H4 (cell line): ENCODE data around the gene SP140L. TPM values are rescaled to one million over a fixed set of nuclear protein-coding genes. Genes with fewer than 3 reads are reported as not detected.
A peak's percentile ranks its signal among the peaks of the same experiment; 100 is the strongest.
"Not testable (repeated sequence)": the region's sequence is repeated elsewhere in the genome, so short reads cannot be mapped to it uniquely, and the experiment has no call there.

Source experiments
- DNase-seq: peaks from one replicate; pipeline ENCODE4 v3.0.0-alpha.2; 2015; ENCODE audit warnings: low spot score
- total RNA-seq: library from RNA; depleted of rRNA; stranded (reverse); fragments of >200 nt; shearing (Covaris generic); gene quantifications from 2 replicates; pipeline ENCODE4 v1.2.3, GENCODE V29; 2014

SP140L gene
- total RNA-seq, 1 experiment from 2014 or later = 7.2 TPM

GRCh38 chr2:230362030-230362691 lies 35.2 kb downstream of the SP140L start:
- no peak for DNase-seq

GRCh38 chr2:230382108-230382507 lies 55.1 kb downstream of the SP140L start:
- no peak for DNase-seq

DNA sequence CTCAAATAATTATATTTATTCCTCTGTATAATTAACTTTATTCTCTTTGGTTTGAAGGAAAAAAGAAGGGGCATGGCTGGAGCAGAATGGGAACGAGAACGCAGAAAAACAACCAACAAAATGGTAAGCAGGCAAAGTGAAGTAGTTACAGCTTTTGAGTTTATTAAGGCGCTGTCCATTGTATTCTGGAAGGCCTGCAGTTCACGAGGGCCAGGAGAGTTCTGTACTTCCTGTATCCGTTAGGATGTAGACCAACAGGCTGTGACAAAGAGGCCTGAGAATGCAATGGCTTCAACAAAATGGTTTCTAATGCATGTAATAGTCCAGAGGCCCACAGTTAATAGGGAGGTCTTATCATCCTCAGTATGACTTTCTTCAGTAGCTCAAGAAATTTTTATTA lies 56.5 kb downstream of the SP140L start:
- no peak for DNase-seq

DNA sequence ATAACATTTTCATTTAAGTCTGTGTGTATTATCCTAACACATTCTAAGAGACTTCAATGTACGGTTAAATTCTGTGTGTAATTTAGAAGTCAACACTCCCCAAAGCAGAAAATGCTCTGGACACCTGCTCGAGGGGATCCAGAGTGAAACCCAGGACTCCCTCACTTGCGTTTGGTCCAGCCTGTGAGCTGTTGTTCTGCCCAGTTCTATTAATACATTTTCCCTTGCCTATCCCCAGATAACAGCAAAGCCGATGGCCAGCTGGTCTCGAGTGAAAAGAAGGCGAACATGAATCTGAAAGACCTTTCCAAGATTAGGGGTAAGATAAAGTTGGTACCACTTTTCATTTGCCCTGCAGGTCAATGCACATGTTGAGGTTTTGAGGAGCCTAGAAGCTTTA lies 58.0 kb downstream of the SP140L start:
- DNase-seq = no peak

- no peak for DNase-seq
Measured at GRCh38 chr2:230394301-230394700, 67.3 kb downstream of the SP140L start.

- not testable (repeated sequence) for DNase-seq
Measured at GRCh38 chr2:230398698-230399097, 71.7 kb downstream of the SP140L start.

DNA sequence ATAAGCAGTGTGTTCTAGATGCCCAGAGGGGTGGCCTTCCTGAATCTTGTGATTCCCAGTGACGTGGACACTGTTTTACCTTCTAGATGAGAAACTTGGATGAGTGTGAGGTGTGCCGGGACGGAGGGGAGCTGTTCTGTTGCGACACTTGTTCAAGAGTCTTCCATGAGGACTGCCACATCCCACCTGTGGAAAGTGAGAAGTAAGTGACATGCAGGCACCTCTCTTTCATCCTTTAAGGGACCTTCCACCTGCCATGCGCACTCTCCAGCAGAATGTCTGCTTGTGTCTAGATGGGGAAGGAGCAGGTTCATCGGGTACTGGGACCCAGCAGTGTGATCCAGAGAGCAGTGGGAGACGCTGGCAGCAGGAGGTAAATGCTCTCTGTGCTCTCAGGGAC lies 73.0 kb downstream of the SP140L start:
- DNase-seq = no peak

- DNase-seq = no peak
Measured at GRCh38 chr2:230400454-230400853, 73.5 kb downstream of the SP140L start.

GRCh38 chr2:230401026-230401425 lies 74.0 kb downstream of the SP140L start:
- not testable (repeated sequence) for DNase-seq

GRCh38 chr2:230403746-230404145 lies 76.8 kb downstream of the SP140L start:
- no peak for DNase-seq

GRCh38 chr2:230405824-230406223 lies 78.8 kb downstream of the SP140L start:
- DNase-seq = no peak

GRCh38 chr2:230408244-230408842 lies 81.3 kb downstream of the SP140L start:
- peak; percentile 75 for DNase-seq

DNA sequence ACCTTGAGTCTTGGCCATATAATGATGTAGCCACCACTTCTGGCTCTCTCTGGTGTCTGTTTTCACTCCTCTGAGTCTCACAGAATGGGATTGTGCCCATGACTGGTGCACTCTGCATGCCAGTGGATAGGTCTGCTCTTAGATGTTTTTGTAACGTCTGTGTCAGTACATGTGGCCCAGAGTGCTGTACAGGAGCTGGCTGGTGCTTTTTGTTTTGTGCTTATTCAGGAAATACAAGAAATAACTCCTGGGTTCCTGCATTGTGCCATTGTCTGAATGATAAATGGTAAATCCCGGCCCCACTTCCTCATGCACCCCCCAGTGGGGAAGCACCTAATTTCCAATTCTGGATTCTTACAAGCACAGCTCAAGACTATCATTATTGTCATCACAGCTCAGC lies 82.3 kb downstream of the SP140L start:
- DNase-seq = not testable (repeated sequence)

DNA sequence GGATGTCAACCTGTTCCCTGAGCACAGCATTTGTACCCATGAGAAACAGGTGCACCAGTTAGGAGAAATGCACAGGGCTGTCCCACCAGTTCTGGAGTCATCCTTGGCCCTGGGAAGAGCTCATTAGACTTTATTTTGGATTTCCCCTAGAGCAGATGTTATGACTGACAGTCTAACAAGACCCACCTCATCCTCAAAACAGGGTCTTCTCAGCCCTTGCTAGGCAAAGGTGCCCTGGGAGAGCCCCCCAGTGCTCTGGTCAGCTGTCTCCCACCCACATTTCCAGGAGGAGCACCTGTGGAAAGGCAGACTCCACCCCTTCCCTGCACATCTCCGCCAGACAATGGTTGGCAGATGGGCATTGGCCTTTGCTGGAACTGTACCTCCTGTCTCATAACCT lies 83.3 kb downstream of the SP140L start:
- DNase-seq = no peak

GRCh38 chr2:230410861-230411569 lies 84.0 kb downstream of the SP140L start:
- DNase-seq = no peak

- peak; percentile 30 for DNase-seq
Measured at GRCh38 chr2:230411570-230412370, 84.8 kb downstream of the SP140L start.

DNA sequence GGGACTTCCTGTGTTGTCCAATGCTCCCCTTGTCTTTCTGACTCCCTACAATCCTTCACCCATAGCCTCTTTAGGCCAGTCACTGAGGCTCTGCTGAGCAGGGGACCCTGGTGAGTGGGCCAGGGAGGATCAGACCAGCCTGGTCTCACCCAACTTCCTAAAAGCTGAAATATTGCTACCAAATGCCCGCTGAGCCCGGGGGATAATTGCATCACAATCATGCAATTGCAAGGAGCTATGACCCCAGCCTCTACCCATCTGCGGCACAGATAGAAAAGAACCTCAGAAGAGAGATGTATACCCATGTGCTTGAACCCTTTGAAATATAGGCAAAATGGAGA lies 85.3 kb downstream of the SP140L start:
- no peak for DNase-seq

GRCh38 chr2:230412846-230413245 lies 85.9 kb downstream of the SP140L start:
- no peak for DNase-seq

- DNase-seq = no peak
Measured at GRCh38 chr2:230413479-230413878, 86.5 kb downstream of the SP140L start.

DNA sequence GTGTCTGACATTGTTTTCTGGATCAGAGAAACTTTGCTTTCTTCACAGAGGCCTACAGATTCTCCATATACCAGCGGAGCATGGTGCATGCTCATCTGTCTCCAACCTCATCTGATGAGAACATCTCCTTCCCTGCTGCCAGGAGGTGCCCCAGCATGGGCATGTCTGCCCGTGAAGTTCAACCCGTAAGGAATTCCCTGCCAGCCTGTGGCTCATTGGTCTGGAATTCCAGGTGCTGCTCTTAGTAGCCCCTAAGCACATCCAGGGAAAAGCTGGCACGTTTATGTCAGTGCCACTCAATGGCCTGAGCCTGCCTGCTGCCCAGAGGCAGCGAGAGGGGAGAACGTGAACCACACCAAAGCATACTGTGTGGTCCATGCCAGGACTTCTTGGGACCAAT lies 87.3 kb downstream of the SP140L start:
- DNase-seq = no peak

GRCh38 chr2:230416061-230416721 lies 89.2 kb downstream of the SP140L start, which contains the start of gene SP100:
Gene SP100, plus strand, starts transcription at chr2:230416201. Its CDS starts 96 bp downstream, at chr2:230416297.
- DNase-seq = peak; percentile 83

DNA sequence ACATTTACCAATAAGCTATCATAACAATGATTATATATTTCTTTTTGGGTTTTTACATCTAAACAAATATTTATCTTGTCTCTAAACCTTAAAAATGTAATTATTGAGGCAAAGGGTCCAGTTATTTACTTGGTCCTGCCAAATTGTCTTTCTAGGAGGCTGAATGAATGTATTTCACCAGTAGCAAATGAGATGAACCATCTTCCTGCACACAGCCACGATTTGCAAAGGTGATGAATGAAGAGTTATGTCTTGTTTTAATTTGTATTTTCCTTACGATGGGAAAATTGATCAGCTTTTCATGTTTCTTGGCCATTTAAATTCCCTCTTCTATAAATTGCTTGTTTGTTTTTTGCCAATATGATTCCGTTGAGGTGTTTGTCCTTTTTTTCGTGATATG lies 90.4 kb downstream of the SP140L start:
- no peak for DNase-seq
